Eye (tissue), 1 donor: ENCODE results near the gene ACOXL.
"Not testable (repeated sequence)": the region's sequence is repeated elsewhere in the genome, so short reads cannot be mapped to it uniquely, and the experiment has no call there.

Experiments used
- DNase-seq: peaks from one replicate; pipeline ENCODE4 v3.0.0-alpha.2; 2015

ACOXL gene

DNA sequence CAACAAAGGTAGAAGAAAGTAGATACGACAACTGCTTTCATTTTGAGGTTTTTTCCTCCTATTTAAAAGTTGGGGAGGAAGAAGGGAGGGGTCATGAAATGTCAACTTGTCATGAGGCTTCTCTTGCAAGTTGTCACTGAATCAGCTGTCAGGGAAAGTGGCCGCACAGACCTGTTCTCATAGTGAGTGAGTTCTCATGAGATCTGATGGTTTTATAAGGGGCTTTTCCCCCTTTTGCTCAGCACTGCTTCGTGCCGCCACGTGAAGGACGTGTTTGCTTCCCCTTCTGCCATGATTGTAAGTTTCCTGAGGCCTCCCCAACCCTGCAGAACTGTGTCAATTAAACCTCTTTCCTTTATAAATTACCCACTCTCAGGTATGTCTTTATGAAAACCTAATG lies 312.9 kb downstream of the ACOXL start:
- not testable (repeated sequence) for DNase-seq

GRCh38 chr2:111045771-111046444 lies 313.5 kb downstream of the ACOXL start:
- no peak for DNase-seq

DNA sequence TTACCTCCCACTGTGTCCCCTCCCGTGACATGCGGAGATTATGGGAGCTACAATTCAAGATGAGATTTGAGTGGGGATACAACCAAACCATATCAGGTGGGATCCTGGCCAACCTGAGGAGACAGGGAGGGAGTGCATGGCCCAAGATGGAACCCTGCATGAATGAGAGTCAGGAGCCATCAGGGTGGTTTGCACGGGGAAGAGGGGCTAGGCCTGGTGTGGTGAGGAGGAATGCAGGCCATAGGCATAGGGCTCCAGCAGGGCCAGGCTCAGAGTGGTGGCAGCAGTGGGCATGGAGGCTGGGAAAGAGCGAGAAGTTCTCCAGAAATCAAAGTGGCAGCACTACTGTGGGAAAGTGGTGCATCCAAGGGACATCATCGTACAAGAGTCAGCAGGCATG lies 314.3 kb downstream of the ACOXL start:
- no peak for DNase-seq

DNA sequence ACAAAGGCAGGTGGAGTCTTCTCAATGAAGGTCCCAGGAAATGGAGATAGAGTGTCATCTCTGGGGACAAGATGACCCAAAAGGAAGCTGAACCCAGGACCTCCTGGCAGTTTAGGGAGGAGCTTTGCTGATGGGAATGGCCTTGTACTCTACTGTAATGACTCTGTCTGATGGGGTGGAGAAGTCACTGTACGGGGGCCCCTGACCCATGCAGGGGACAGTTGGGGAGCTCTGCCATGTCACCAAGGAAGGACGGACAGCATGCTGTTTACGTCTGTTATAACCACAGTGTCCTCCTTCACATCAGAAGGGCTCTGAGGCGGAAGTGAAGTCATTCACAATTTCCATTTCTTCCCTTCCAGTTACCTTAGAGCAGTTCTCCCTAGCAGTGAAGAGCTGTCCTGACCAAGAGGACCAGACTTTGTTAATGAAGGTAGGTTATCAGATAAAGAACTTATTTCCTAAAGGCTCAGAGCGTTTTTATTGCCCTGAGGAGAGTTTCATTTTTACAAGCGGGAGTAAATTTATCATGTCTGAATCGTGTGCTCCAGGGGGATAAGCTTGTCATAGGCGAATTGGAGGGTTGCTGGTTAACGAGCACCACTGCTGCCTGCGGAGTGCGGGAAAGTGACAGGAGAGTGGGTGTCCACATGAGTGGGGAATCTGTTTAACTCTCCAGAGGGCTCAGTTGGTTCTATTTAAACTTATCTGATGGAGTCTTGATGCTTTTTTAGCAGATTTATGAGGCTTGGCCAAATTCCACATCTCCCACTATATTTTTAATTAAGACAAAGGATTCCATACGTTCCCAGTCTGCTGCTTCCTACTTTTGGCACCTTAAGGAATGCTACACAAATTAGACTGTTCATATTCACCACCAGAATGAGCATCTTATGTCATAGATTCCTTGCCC lies 316.7 kb downstream of the ACOXL start:
- DNase-seq = no peak

GRCh38 chr2:111049792-111050640 lies 317.6 kb downstream of the ACOXL start:
- DNase-seq = no peak

GRCh38 chr2:111050701-111051376 lies 318.5 kb downstream of the ACOXL start:
- no peak for DNase-seq

DNA sequence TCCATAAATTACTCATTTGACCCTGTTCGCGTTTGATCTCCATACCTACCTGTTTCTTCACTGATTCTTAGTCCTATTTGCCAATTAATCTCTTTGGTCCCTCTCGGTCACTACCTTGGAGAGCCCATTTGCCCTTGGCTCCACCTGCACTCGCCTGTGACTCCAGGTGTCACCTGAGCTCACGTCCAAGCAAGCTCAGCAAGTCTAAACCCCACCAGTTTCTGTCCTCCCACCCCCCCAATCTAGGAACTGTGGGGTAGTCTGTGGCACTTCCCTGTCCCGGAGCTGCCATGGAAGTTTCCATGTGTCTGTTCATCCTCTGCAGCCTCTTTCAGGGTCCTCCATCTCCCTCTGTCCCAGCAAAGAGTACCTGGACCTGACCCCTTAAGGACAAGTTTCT lies 320.2 kb downstream of the ACOXL start:
- no peak for DNase-seq

DNA sequence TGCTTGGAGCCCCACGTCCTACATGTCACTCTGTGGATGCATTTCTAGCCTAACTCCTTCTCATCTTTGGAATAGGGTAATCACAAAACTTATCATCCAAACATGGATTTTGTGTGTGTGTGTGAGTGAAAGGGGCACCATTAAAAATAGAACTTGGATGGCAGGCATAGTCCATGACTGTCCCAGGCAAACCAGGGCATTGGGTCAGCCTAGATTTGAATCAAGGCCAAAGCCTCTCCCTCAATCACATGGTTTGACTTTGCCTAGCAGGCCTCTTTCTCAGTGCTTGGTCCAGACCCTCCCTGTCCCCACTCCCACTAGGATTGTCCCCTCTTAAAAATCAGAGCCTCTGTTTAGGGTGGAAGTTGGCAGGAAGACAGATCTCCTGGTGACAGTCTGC lies 320.9 kb downstream of the ACOXL start:
- no peak for DNase-seq

DNA sequence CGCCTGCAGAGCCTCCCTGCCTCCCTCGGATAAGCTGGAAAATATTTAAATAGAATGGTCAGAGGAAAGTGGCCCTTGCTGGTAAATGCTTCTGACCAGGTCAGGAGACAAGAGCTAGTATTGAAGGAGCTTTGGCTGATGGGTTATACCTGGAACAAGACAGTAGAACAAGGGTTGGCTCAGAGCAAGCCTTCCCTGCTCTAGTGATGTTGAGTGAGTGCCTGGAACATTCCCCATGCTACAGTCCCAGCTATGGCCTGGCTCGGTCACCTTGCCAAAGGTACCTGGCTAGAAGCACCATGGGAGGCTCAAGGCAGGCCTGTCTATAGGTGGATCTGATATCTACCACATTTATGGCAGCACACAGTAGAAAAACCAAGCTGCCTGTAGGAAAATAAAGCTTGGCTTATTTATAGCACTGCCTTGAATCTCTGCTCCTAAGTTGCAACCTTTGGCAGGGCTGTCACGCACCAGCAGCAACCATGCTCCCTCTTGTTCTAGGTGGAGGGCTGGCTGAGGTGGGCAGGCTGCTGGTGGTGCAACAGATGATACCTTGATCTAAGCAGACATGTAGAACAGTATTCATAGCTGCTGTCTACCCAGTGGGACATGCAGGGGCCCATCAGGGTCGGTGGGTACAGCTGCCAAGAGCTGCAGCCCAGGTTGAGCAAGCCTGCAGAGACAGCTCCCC lies 321.6 kb downstream of the ACOXL start:
- no peak for DNase-seq

- DNase-seq = peak; percentile 79
Measured at GRCh38 chr2:111054791-111055691, 322.7 kb downstream of the ACOXL start.

GRCh38 chr2:111055735-111056134 lies 323.4 kb downstream of the ACOXL start:
- DNase-seq = no peak

DNA sequence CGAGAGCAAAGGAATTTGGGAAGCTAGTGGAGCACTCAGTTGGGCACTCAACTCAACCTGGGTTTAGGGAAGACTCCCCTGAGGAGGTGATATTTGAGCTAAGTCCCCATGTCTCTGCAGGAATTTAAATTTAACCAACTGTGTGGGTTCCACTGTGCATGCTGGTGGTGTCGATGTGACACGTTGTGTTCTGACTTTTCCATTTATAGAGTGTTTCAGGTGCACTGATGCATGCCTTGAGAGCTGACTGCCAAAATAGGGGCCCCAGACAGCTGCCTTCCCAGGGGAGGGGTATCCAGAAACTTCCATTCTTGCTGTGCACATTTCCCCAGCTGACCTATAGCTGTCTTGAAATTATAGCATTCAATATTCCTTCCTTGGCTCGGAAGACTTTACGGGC lies 324.7 kb downstream of the ACOXL start:
- DNase-seq = no peak

DNA sequence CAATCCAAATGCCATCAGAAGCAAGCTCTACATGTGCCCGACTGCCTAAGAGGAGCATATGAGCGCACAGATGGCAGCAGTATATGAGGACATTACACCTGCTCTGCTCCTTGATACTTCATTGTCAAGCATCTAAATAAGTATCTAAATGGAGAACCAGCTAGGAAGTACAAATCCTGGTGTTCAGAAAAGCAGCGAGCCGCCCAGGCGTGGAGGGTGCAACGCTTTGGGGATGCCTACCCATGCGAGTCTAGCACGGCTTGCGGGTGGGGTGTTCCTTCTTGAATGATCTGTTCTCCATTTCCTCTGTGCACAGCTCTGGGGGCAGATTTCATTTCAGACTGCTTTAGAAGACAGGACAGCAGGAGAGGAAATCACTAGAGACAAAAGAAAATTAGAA lies 325.3 kb downstream of the ACOXL start:
- no peak for DNase-seq

- DNase-seq = no peak
Measured at GRCh38 chr2:111058264-111058663, 325.9 kb downstream of the ACOXL start.

DNA sequence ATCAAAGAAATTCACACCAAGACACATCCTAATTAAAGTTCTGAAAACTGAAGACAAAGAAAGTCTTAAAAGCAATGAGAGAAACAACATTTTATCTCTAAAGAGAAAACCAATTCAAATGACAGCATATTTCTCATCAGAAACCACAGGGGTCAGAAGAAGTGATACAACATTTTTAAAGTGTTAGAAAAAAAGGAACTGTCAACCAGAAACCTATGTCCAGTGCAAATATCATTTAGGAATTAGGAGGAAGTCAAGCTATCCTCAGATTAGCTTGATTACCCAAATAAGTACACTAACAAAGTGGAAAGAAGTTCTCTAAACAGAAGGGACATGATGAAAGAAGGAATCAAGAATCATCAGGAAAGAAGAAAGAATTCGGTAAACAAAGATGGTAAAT lies 328.8 kb downstream of the ACOXL start:
- no peak for DNase-seq

- no peak for DNase-seq
Measured at GRCh38 chr2:111062417-111062816, 330.0 kb downstream of the ACOXL start.

DNA sequence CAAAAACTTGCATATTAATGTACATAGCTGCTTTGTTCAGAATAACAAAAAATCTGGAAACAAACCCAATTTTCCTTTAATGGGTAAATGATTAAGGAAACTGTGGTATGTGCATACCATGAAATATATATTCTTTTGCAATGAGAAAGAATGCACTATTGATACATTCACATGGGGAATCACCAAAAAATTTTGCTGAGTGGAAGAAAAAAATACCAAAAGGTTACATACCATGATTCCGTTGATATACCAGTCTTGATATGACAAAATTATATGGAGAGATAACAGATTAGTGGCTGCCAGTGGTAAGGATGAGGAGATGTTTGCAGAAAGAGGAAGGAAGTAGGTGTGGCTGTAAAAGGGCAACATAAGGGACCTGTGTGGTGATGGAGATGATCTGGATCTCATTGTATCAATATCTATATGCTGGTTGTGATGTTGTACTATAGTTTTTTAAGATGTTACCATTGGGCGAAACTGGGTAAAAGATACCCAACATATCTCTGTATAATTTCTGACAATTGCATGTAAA lies 333.8 kb downstream of the ACOXL start:
- DNase-seq = no peak

GRCh38 chr2:111068435-111069058 lies 336.2 kb downstream of the ACOXL start:
- DNase-seq = peak; percentile 10

DNA sequence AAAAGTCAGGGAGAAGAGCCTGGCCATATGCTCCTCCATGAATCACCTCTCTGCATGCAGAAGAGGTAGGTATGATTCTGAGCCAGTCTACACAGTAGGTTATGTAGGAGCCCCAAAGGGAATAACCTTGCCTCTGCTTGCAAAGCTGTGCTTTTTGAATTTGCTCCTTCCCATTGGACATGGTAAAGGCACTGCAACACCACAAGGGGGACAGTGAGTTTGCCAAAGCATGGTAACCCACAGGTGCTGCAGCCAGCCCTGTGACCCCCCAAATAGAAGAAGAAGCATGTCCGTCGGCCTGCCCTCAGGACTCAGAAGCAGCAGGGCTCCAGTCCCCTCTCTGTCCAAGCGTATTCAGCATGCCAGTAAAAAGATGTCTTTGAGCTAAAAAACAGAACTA lies 337.3 kb downstream of the ACOXL start:
- no peak for DNase-seq

DNA sequence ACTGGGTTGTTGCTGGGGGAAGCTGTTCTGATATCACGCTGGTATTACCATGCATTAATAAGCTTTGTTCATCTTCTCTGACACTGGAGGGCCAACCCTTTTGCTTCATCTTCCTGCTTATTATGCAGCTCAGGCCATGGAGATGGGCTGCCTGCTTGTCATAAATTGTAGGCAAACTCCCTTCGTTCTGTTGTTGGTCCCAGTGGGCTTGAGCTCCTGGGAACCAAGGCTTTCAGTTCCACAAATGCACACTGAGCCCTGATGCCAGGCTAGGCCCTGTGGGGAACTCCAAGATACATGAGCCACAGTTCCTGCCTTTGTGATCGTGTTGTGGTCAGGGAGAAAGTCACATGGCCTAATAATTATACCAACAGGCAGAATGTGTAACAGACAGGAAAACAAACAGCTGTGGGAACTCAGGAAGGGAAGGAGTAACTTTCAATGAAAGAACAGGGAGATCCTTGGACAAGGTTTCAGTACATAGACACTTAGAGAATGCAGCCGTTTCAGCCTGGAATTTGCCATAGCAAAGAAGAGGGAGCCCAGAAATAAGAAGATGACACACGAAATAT lies 339.3 kb downstream of the ACOXL start:
- peak; percentile 21 for DNase-seq
